DOHH2 (cell line): ENCODE results near the gene MACC1.

Experiments used
- EZH2phosphoT487 ChIP-seq: fragments of 200-600 bp; sonication (generic); IDR thresholded peaks from 2 replicates; pipeline ENCODE4 v1.6.1; 2017; ENCODE audit warnings: borderline replicate concordance, mild to moderate bottlenecking, antibody characterized with exemption, low read length, moderate library complexity, mixed read lengths
- TF ChIP-seq, protein P1 (sequence below): fragments of 200-600 bp; sonication (generic); IDR thresholded peaks from one replicate; pipeline ENCODE4 v1.5.1; 2014; ENCODE audit warnings: antibody characterized with exemption, mild to moderate bottlenecking, low read depth, low read length; ENCODE audit not compliant: poor library complexity, severe bottlenecking

DNA sequence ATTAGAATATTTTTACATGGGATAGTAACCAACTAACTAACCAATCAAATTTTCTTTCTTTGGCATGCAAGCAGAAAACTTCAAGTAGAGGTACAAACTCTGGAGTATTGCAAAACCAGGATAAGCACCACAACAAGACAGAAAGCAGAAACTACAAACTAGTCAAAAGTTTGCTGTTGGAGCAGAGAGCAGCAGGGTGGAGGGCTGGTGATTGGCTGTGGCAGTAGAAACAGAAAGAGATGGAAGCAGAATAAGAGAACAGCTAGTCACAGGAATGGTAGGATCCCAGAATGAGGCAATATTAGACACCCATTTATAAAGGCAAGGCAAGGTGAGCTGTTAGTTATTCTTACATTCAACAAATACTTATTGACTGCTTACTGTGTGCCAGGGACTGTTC, 6.8 kb upstream of the MACC1 start:
- TF ChIP-seq, protein P1, sequence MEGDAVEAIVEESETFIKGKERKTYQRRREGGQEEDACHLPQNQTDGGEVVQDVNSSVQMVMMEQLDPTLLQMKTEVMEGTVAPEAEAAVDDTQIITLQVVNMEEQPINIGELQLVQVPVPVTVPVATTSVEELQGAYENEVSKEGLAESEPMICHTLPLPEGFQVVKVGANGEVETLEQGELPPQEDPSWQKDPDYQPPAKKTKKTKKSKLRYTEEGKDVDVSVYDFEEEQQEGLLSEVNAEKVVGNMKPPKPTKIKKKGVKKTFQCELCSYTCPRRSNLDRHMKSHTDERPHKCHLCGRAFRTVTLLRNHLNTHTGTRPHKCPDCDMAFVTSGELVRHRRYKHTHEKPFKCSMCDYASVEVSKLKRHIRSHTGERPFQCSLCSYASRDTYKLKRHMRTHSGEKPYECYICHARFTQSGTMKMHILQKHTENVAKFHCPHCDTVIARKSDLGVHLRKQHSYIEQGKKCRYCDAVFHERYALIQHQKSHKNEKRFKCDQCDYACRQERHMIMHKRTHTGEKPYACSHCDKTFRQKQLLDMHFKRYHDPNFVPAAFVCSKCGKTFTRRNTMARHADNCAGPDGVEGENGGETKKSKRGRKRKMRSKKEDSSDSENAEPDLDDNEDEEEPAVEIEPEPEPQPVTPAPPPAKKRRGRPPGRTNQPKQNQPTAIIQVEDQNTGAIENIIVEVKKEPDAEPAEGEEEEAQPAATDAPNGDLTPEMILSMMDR, result no peak
- TF ChIP-seq EZH2phosphoT487, result no peak
